Activated effector memory CD4-positive, alpha-beta T cell treated with Interleukin-2 at 50 U/mL for 16 hours (primary cell): ENCODE data around the gene RABGAP1.

Experiments used
- DNase-seq: peaks from one replicate; pipeline ENCODE4 v3.0.0-alpha.2; 2020

RABGAP1 gene

DNA sequence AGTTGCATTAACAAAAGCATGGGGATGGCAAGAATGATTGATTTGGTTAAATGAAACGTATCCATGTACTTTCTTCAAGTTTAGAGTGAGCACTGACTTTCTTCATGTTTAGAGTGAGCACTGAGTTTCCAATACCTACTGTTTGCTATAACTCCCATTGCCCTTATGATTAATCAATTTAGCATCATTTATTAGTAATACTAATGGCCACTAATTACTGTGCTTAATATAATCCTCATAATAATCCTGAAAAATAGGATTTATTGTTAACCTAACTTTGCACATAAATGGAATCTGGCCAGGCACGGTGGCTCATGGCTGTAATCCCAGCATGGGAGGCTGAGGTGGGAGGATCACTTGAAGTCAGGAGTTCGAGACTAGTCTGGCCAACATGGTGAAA lies 70.6 kb downstream of the RABGAP1 start:
- DNase-seq: no peak

- DNase-seq: no peak
Observed at GRCh38 chr9:123011878-123012528, 71.2 kb downstream of the RABGAP1 start.

DNA sequence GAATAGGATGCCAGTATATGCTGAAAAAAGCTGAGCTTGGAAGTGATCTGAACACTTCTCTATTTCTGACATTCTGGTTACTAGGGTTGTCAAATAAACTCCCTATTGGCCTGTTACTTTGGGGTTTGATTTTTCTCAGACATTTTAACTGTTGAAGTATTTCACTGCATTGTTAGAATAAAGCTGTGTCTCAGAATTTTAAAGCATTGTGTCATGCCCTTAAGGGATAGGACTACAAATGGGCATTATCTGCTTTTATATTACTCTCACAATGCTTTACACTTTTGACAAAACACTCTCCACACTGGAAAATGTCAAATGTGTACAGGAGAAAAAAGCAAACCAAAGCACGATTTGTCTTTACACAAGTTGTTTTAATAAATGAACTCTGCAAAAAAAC lies 75.8 kb downstream of the RABGAP1 start:
- DNase-seq: no peak

DNA sequence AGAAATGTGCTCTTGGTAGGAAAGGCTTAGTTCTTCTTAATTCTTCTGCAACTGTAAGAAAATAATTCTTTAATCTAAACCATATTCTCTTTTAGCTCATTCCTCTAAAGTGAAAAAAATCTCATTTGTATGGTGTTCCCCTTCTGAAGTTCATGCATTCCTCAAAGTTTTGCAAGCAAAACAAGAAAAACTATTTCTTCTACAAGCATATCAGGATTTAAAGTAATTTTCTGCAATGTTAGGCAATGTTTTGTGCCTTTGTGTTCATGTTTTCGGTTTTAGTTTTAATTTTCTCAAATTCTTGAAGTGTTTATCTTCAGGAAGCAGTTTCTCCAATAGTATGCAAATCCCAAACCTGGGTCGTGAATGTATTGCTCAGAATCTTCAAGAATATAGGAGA lies 80.0 kb downstream of the RABGAP1 start:
- no peak for DNase-seq

DNA sequence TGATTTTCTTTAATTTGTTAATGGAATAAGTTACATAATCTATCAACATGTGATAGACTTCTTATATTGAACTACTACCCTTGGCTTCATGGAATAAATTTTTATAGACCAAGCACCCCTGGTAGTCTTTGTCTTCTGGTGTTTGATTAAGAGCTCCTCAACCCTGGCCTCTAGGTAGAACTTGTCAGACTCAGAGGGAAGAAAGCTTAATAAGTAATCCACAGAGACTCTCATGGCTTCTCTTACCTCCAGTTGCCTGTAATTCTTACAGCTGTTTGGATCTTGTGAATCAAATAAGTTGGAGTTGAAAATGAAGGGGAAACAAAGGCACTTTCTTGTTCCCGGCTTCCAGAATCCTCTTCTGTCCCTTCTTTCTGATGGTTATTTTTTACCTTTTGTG lies 85.6 kb downstream of the RABGAP1 start:
- no peak for DNase-seq

GRCh38 chr9:123027517-123027916 lies 86.7 kb downstream of the RABGAP1 start:
- DNase-seq: no peak

- DNase-seq: no peak
Observed at GRCh38 chr9:123028136-123028535, 87.3 kb downstream of the RABGAP1 start.

- no peak for DNase-seq
Observed at GRCh38 chr9:123028973-123029372, 88.2 kb downstream of the RABGAP1 start.

GRCh38 chr9:123031963-123032362 lies 91.1 kb downstream of the RABGAP1 start:
- DNase-seq: no peak

- no peak for DNase-seq
Observed at GRCh38 chr9:123033352-123033751, 92.5 kb downstream of the RABGAP1 start, which contains the start of gene GPR21. Gene GPR21 (plus strand): TSS chr9:123033667. CDS start chr9:123034567, 900 bp downstream.

DNA sequence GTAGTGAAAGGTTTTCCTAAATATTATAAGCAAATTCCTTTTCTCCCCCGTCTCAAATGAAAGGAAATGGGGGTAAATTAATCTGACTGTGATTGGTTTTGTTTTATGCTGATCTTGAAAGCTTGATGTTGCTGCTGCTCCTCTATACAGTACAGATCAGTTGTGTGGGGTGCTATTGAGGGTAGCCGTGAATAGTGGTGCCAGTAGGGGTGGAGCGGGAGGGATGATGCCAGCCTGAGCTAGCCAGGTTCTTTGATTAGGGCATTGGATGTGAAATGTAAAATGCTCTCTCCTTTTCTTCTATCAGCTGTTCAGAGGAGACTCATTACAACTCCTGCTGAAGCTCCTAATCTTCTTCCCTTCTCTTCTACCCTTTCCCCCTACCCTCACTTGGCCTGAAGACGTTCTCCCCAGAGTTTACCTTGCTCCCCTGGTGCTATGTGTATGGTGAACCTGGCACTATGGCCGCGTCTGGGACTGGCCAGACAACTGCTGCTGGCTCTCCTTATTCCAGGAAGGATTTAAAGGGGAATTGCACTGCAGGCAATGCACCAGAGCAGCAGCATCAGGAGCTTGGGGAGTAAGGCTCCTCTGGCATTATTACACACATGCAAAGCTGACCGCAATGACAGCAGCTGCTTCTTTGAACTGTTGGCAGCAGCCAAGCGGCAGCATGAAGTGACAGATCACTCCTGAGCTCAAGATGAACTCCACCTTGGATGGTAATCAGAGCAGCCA lies 93.2 kb downstream of the RABGAP1 start:
- DNase-seq: no peak

GRCh38 chr9:123034881-123035510 lies 94.2 kb downstream of the RABGAP1 start:
- DNase-seq: no peak

DNA sequence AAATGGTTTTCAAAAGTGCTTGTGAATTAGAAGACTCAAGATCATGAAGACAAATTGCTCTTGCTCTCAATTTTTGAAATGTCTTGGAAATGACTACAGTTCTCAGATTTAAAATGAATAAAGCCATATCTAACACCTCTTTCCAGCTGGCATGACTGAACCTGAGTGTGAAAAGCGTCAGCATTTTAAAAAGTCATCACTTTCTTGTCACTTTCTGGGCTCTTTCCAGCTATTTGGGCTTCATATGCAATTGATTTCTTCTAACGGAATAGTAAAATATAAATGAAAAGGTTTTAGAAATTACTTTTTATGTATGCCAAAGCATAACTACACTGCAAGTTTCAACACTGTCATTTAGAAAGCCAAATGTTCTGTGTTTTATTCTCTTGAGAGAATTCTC lies 95.0 kb downstream of the RABGAP1 start:
- DNase-seq: no peak

DNA sequence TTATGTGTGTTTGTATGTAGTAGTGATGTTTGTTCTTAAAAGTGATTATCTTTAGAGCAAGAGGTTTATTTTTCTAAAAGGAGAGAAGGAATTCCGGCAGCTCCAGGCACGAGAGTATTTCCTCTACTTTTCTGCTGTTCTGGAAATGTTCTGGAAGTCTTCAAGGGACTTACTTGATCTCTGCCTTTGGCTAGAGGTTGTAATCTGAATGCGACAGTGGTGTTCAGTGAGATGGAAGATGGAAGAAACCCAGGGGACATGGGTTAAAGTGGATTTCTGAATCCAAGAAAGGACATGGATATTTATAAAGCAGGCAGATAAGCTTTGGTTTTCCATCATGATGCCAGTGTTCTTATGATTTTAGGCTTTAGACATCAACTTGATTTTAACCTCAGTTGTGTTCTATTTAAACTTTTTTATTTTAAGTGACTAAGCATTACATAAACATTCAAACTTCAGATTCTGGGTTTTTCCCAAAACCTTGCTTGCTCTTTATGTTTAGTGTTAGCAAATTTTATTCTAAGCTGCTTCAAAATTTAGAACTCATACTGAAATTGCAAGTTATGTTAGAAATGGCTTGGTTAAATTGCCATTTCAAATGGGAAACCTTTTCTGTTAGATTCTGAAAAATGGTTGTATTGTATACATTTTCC lies 96.2 kb downstream of the RABGAP1 start:
- no peak for DNase-seq

DNA sequence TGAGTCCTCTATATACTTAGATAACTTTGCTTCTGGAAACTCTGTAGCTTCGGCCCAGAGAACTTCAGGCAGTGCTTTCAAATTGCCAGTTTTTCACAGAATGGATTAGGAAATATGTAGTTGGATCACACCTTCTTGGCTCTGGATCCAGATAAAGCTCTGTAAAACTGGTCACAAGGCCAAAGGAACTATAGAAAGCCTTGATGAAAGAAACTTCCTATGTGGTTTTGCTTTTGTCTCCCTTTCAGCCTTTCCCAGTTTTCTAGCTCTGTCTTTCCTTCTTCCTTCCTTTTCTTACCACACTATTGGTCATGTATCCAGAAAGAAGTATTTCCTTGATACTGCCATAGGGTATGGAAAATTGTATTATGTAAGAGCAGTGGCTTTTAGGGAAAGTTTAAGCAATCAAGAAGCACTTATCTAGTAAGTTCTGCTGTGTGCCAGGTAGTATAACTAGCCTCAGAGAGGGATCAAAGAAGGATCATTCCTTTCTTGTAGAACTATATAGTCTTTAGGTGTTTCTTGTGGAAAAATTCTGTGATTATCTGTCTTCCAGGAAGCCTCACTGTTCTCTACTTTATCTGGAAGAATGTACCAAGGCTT lies 98.9 kb downstream of the RABGAP1 start:
- DNase-seq: no peak

DNA sequence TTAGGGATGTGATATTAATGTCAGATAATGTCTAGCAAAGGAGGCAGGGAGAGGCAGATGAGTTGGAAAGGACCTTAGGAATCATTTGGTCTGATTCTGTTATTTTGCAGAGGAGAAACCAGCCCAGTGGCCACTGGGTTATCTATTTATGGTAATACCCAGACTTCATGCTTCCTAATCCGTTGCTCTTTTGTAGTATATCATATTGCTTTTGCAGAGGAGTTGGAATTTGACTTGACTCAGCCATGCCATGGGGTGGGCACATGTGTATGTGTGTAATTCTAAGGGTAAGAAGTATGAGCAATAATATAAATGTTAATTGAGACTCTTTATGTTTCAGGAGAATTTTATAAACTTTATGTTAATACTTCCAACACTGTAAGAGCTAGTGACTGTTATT lies 100.0 kb downstream of the RABGAP1 start:
- DNase-seq: no peak

- no peak for DNase-seq
Observed at GRCh38 chr9:123041489-123041888, 100.7 kb downstream of the RABGAP1 start.

DNA sequence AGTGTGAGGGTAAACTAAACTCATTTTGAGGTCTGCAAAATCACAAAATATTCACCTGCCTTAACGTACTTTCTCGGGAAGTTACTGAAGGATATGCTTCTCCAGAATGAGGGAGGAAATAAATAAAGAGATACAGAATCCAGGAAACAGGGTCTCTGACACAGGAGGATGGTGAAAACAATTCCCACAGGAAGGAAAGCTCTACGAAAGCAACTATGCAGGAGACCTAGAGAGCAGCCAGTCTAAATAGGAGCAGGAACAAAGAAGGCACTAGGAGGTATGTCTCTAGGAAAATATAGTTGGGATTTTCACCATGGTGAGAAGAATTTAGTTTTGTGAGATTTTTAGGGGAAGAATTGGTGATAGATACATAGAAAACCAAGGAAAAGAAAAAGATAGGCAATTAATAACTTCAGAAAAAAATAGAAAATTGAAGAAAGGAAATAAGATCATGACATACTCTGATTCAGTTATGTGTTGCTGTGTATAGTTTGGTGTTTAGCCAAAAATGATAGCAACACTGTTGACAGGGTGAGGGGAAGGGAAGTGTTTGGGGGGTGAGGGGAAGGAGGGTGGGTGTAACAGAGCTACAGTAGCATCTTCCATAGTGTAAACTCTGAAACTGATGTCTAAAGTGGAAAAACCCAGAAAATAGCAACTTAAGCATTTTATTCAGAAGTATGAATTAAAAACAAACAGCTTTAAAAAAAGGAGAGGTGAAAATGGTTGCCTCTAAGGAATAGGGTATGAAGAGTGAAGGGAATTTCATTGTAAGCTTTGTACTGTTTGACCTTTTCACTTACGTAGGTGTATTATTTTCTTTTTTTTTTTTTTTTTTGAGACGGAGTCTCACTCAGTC lies 102.5 kb downstream of the RABGAP1 start:
- no peak for DNase-seq

- DNase-seq: no peak
Observed at GRCh38 chr9:123044586-123044985, 103.8 kb downstream of the RABGAP1 start.

- no peak for DNase-seq
Observed at GRCh38 chr9:123046406-123047195, 105.8 kb downstream of the RABGAP1 start.

DNA sequence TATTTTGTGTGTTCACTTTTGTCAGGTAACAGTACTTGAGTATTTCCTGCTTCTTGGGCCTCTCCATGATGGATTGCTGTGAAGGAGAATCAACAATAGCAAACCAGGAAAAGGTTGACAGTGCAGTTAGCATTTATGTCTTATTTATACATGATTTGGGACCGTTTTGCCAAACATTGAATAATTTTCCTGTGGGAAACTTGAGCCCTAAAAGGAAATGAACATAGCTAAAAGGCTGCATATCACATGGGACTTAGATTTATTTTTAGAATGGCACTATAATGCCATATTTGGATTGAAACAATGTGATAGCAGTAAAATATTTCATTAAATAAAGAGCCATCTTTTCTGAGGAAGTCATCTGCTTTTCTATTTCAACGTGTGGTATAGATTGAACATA lies 107.9 kb downstream of the RABGAP1 start:
- DNase-seq: no peak
